K562 (cell line): Measurements from ENCODE around the gene ODAPH. TPM values are rescaled to one million over a fixed set of nuclear protein-coding genes. Genes with fewer than 3 reads are reported as not detected.
"Not testable (repeated sequence)": the region's sequence is repeated elsewhere in the genome, so short reads cannot be mapped to it uniquely, and the experiment has no call there.

Experiments used
- ATAC-seq: fragments of 200-7000 bp; cut with Tn5 transposase; 3 replicates; pipeline ENCODE4 v1.9.1; 2020; ENCODE audit warnings: moderate library complexity
- BruUV-seq: library from RNA; stranded (reverse); fragments of 400-500 nt; replicated peaks from 2 replicates; lab custom pipeline; 2021; lab: Mats Ljungman, UMichigan
- CTCF ChIA-PET: fragments of 300-600 bp; formaldehyde crosslinking; extraction: SDS; loops from one replicate; lab custom pipeline; 2021; ENCODE audit warnings: low intra/inter-chr PET ratio; lab: Yijun Ruan, JAX
- POLR2A ChIA-PET: fragments of 300-600, 350-650 bp; sonication (Branson Sonifier 250); formaldehyde crosslinking; extraction: SDS; loops from one replicate; lab custom pipeline; 2021; ENCODE audit warnings: antibody characterized with exemption, inconsistent platforms; lab: Yijun Ruan, JAX
- DNase-seq, 4 experiments: peaks; one replicate each; pipeline versions ENCODE4 v3.0.0 to v3.0.0-alpha.2; 2011 to 2018; ENCODE audit warnings: low spot score in 3 of 4, mixed read lengths in 3 of 4; ENCODE audit errors: extremely low read depth in 1 of 4
- FAIRE-seq: peaks from 2 replicates; lab custom pipeline; 2011; peaks lifted over from hg19 to GRCh38; lab: Jason Lieb, UNC
- H2AFZ ChIP-seq: 2 replicates; pipeline ENCODE4 v1.6.0; 2011; ENCODE audit warnings: low read depth, low read length, control low read depth, inconsistent platforms
- H3K27ac ChIP-seq: fragments of 200-600 bp; 3 replicates; pipeline ENCODE4 v1.8.0; 2011; ENCODE audit warnings: low read depth, mild to moderate bottlenecking, control low read depth, inconsistent platforms, low read length, moderate library complexity, mixed read lengths; ENCODE audit errors: extremely low read depth
- H3K27me3 ChIP-seq, 2 experiments: fragments of 300-600 bp in 1 of 2; 2 replicates in 1 of 2; 3 replicates in 1 of 2; pipeline versions ENCODE4 v1.6.0 to v1.8.0; 2011; ENCODE audit warnings: inconsistent platforms in 2 of 2, low read length in 2 of 2, mild to moderate bottlenecking in 1 of 2, mixed read lengths in 1 of 2, moderate library complexity in 1 of 2; ENCODE audit not compliant: control insufficient read depth in 2 of 2, insufficient read depth in 2 of 2
- H3K36me3 ChIP-seq: fragments of 300-600 bp; 3 replicates; pipeline ENCODE4 v1.8.0; 2011; ENCODE audit warnings: mild to moderate bottlenecking, low read length, inconsistent platforms; ENCODE audit not compliant: control insufficient read depth, insufficient read depth
- H3K4me1 ChIP-seq, 2 experiments: fragments of 200-600 bp in 1 of 2; replicated peaks in 1 of 2; 2 replicates in 1 of 2; 3 replicates in 1 of 2; pipeline versions ENCODE4 v1.5.1 to v1.8.0; 2011; ENCODE audit warnings: inconsistent platforms in 2 of 2, low read length in 2 of 2, mild to moderate bottlenecking in 1 of 2, mixed read lengths in 1 of 2, moderate library complexity in 1 of 2; ENCODE audit not compliant: control insufficient read depth in 2 of 2, insufficient read depth in 2 of 2
- H3K4me2 ChIP-seq: 2 replicates; pipeline ENCODE4 v1.6.1; 2011; ENCODE audit warnings: low read length, control low read depth, inconsistent platforms, mixed read lengths; ENCODE audit not compliant: insufficient read depth
- H3K4me3 ChIP-seq: fragments of 200-600 bp; sonication (generic), shearing (Covaris generic); 2 replicates; pipeline ENCODE4 v1.5.1; 2016; ENCODE audit warnings: control low read depth, inconsistent platforms
- H3K79me2 ChIP-seq: fragments of 200-600 bp; 3 replicates; pipeline ENCODE4 v1.8.0; 2011; ENCODE audit warnings: low read length, inconsistent platforms; ENCODE audit not compliant: control insufficient read depth, insufficient read depth
- H3K9ac ChIP-seq, 2 experiments: 2 replicates each; pipeline versions ENCODE4 v1.6.0 to v1.6.1; 2011; ENCODE audit warnings: low read depth in 2 of 2, low read length in 2 of 2, control low read depth in 1 of 2, inconsistent platforms in 1 of 2, mild to moderate bottlenecking in 1 of 2, mixed read lengths in 1 of 2; ENCODE audit not compliant: insufficient read depth in 1 of 2
- H3K9me1 ChIP-seq: one replicate; pipeline ENCODE4 v1.6.0; 2011; ENCODE audit warnings: inconsistent platforms, mild to moderate bottlenecking, low read length, moderate library complexity; ENCODE audit not compliant: control insufficient read depth, insufficient read depth
- H3K9me3 ChIP-seq: replicated peaks from 2 replicates; pipeline ENCODE4 v1.5.1; 2011; ENCODE audit warnings: low read depth, low read length, inconsistent platforms; ENCODE audit not compliant: control insufficient read depth, insufficient read depth
- H4K20me1 ChIP-seq: replicated peaks from 2 replicates; pipeline ENCODE4 v1.6.1; 2011; ENCODE audit warnings: low read length, inconsistent platforms, mixed read lengths; ENCODE audit not compliant: control insufficient read depth, insufficient read depth
- CBFB ChIP-seq: sonication (generic); formaldehyde crosslinking; IDR thresholded peaks from 2 replicates; pipeline ENCODE4 v1.4.0; 2020; ENCODE audit warnings: mild to moderate bottlenecking, missing genetic modification reagents
- CBX5 ChIP-seq: IDR thresholded peaks from 2 replicates; pipeline ENCODE4 v1.6.1; 2014; ENCODE audit warnings: low read depth, borderline replicate concordance
- KDM4B ChIP-seq, 2 experiments: fragments of 450-650 bp in 1 of 2; sonication (generic) in 1 of 2; IDR thresholded peaks; 2 replicates each; pipeline ENCODE4 v1.6.1; 2016 to 2017; ENCODE audit warnings: borderline replicate concordance in 2 of 2, antibody characterized with exemption in 1 of 2, low read depth in 1 of 2, mild to moderate bottlenecking in 1 of 2
- MAX ChIP-seq: sonication (generic); formaldehyde crosslinking; IDR thresholded peaks from 2 replicates; pipeline ENCODE4 v1.9.0; 2022; ENCODE audit warnings: mild to moderate bottlenecking, missing genetic modification reagents
- MBD1 ChIP-seq: fragments of 250-450 bp; sonication (Bioruptor Pico); IDR thresholded peaks from 2 replicates; pipeline ENCODE4 v1.8.0; 2022; ENCODE audit warnings: inconsistent platforms
- NFIC ChIP-seq: fragments of 450-650 bp; IDR thresholded peaks from 2 replicates; pipeline ENCODE4 v1.6.1; 2017; ENCODE audit warnings: mild to moderate bottlenecking, inconsistent platforms
- NFXL1 ChIP-seq: fragments of 450-650 bp; formaldehyde crosslinking; IDR thresholded peaks from 2 replicates; pipeline ENCODE4 v1.4.0; 2021; ENCODE audit warnings: mild to moderate bottlenecking
- NR0B1 ChIP-seq: fragments of 450-650 bp; IDR thresholded peaks from one replicate; pipeline ENCODE4 v1.6.1; 2018; ENCODE audit warnings: mild to moderate bottlenecking, moderate library complexity; ENCODE audit not compliant: partially characterized antibody
- TAF15 ChIP-seq: fragments of 200-400 bp; formaldehyde crosslinking; IDR thresholded peaks from 2 replicates; pipeline ENCODE4 v1.6.1; 2017; ENCODE audit warnings: mild to moderate bottlenecking, low read depth, low read length, moderate library complexity
- VEZF1 ChIP-seq: fragments of 200-800 bp; sonication (Bioruptor generic); IDR thresholded peaks from 2 replicates; pipeline ENCODE4 v1.6.1; 2017; ENCODE audit warnings: missing genetic modification characterization, missing compliant biosample characterization
- ZC3H8 ChIP-seq: fragments of 450-650 bp; IDR thresholded peaks from 2 replicates; pipeline ENCODE4 v1.6.1; 2017
- ZNF232 ChIP-seq: sonication (generic); formaldehyde crosslinking; IDR thresholded peaks from 2 replicates; pipeline ENCODE4 v1.8.0; 2022; ENCODE audit warnings: mild to moderate bottlenecking, missing genetic modification reagents
- WGBS: fragments of 100-300 bp; shearing (Covaris generic); methylation state at CpG from one replicate; pipeline ENCODE4 v1.1.6; 2016; ENCODE audit warnings: low coverage, mixed read lengths; ENCODE audit not compliant: insufficient coverage; ENCODE audit errors: missing lambda C conversion rate; 5-methylcytosine and 5-hydroxymethylcytosine counted together
- in situ Hi-C: fragments of 300-500 bp; cut with MboI; formaldehyde crosslinking; loops from 4 replicates; pipeline ENCODE4 v1.15.0; 2018; ENCODE audit warnings: inconsistent platforms, mixed read lengths
- intact Hi-C: fragments of 100-400 bp; cut with micrococcal nuclease; formaldehyde crosslinking; loops from 2 replicates; pipeline ENCODE4 v1.14.2; 2022
- polyA plus RNA-seq, 8 experiments: library from polyadenylated mRNA; depleted of rRNA in 4 of 8; stranded (reverse) in 5 of 8; unstranded in 3 of 8; fragments of >200 nt; fragmentation: Nextera tagmentation in 2 of 8; fragmentation: Illumina TruSeq in 1 of 8; extraction: Ambion mirVana in 2 of 8; extraction: Trizol in 1 of 8; gene quantifications; 2 replicates each; pipeline versions ENCODE4 v1.2.1 to v1.2.3, GENCODE V29; 2011 to 2014; ENCODE audit warnings: inconsistent platforms in 1 of 8, missing spikeins in 1 of 8
- total RNA-seq, 7 experiments: library from RNA; depleted of rRNA in 6 of 7; stranded (reverse); fragments of >200 nt in 6 of 7; fragmentation: Illumina TruSeq in 2 of 7; extraction: Trizol in 2 of 7; gene quantifications; 2 replicates each; pipeline versions ENCODE4 v1.2.1 to v1.2.3, GENCODE V29; 2011 to 2021; ENCODE audit warnings: low replicate concordance in 1 of 7

Gene ODAPH
- total and polyA plus RNA-seq, 9 of the 15 experiments (the other 6 are each of a cell fraction or from before 2014, with no cell fraction given): not detected

- DNase-seq, H3K9ac ChIP-seq, intact Hi-C loops, POLR2A ChIA-PET, H3K9me3 ChIP-seq, H3K4me2 ChIP-seq, H2AFZ ChIP-seq, in situ Hi-C loops, BruUV-seq, H3K4me1 ChIP-seq, ATAC-seq, FAIRE-seq, H3K4me3 ChIP-seq, H3K27ac ChIP-seq, H3K27me3 ChIP-seq, H4K20me1 ChIP-seq, CTCF ChIA-PET, H3K9me1 ChIP-seq: not testable (repeated sequence)
- WGBS: 77% methylated on average over 2 of the region's 7 CpGs
- Histone ChIP-seq H3K79me2 (peaks cover 17% of the 10 kb centered on the region), H3K36me3 (peaks cover 45% of the 10 kb centered on the region)
- TF ChIP-seq NFIC: peak; percentile 65
Observed at GRCh38 chr4:75519452-75519851, 36.4 kb upstream of the ODAPH start.

GRCh38 chr4:75525086-75525485 is 30.8 kb upstream of the ODAPH start:
- Histone ChIP-seq H3K9ac (0 out of 4 replicates have a peak overlapping the region, but pooled peaks of 1 of the 2 experiments have one; percentile 54), H3K4me2 (no peak overlapping the region), H3K9me3 (no peaks in the 10 kb centered on the region; the same call in 1 of the 2 replicates), H3K27me3 (no peaks in the 10 kb centered on the region), H3K9me1 (no peaks in the 10 kb centered on the region), H3K79me2 (no peaks in the 10 kb centered on the region), H2AFZ (no peak overlapping the region), H3K36me3 (peaks cover 64% of the 10 kb centered on the region), H4K20me1 (no peaks in the 10 kb centered on the region), H3K27ac (no peak overlapping the region), H3K4me1 (no peaks in the 10 kb centered on the region), H3K4me3 (no peak overlapping the region)
- intact Hi-C loops (no loop called here), in situ Hi-C loops (no loop called here)
- WGBS: 83% methylated on average over 1 of the region's 1 CpG
- POLR2A ChIA-PET: interaction anchor here (1.8 kb wide), 1 partner anchor 13 kb away, joined by 6 read pairs; no protein-coding TSS in a partner anchor
- DNase-seq (no peak), FAIRE-seq (no peak), ATAC-seq (no peak)
- BruUV-seq: no TSS peak
- CTCF ChIA-PET: no interaction called here
- TF ChIP-seq MAX (CRISPR knock-in tag) (no peak), CBX5 (no peak), VEZF1 (CRISPR knock-in tag) (no peak), CBFB (CRISPR knock-in tag) (no peak), ZNF232 (no peak), ZC3H8 (no peak), NR0B1 (no peak), NFXL1 (CRISPR knock-in tag) (no peak), TAF15 (no peak), MBD1 (CRISPR knock-in tag) (no peak), KDM4B (IDR thresholded peaks at IDR 0.05; ENCODE audit: borderline replicate concordance in 2 of 2, low read depth in 1 of 2) (no peak)
